GM20000 (cell line): Measurements from ENCODE around the gene ACBD7.

Source experiments
- DNase-seq: peaks from one replicate; pipeline ENCODE4 v3.0.0; 2012; ENCODE audit warnings: low spot score
- CTCF ChIP-seq: IDR thresholded peaks from 2 replicates; pipeline ENCODE4 v1.5.1; 2012; ENCODE audit warnings: mild to moderate bottlenecking, control low read depth; ENCODE audit errors: extremely low read depth, missing control alignments

The ACBD7 gene

GRCh38 chr10:15084502-15084922 is 4.1 kb downstream of the ACBD7 start:
- DNase-seq = no peak
- no peak for TF ChIP-seq CTCF

- DNase-seq = no peak
- no peak for TF ChIP-seq CTCF
These were observed 4.7 kb downstream of the ACBD7 start for GRCh38 chr10:15083674-15084501.

- TF ChIP-seq CTCF = no peak
- no peak for DNase-seq
These were observed 13.2 kb downstream of the ACBD7 start for GRCh38 chr10:15075421-15075820.

- TF ChIP-seq CTCF = no peak
- no peak for DNase-seq
These were observed 16.2 kb downstream of the ACBD7 start for GRCh38 chr10:15072358-15072757.

GRCh38 chr10:15069230-15069629 is 19.3 kb downstream of the ACBD7 start:
- TF ChIP-seq CTCF = no peak
- no peak for DNase-seq

- TF ChIP-seq CTCF = no peak
- DNase-seq = no peak
These were observed 19.8 kb downstream of the ACBD7 start for GRCh38 chr10:15068802-15069201.

GRCh38 chr10:15067154-15067553 is 21.4 kb downstream of the ACBD7 start:
- DNase-seq = no peak
- TF ChIP-seq CTCF = no peak
